ENCODE data around the gene MRPS35.
"Not testable (repeated sequence)": the region's sequence is repeated elsewhere in the genome, so short reads cannot be mapped to it uniquely, and the experiment has no call there.

MRPS35 gene

GRCh38 chr12:27745734-27746133, 35.1 kb downstream of the MRPS35 start:
- H3K14ac ChIP-seq (ENCODE audit: low read length in 2 of 2); H3K27me3 ChIP-seq (ENCODE audit: control insufficient read depth in 1 of 2, insufficient read depth in 1 of 2, low read length in 2 of 2); H2BK120ac ChIP-seq (ENCODE audit: low read depth, low read length); H3K27ac ChIP-seq (ENCODE audit: low read length, poor library complexity, severe bottlenecking); H3K4me3 ChIP-seq (ENCODE audit: insufficient read depth in 1 of 2, low read depth in 1 of 2, low read length in 2 of 2); H2BK15ac ChIP-seq (ENCODE audit: low read depth, poor library complexity, severe bottlenecking); H4K91ac ChIP-seq (ENCODE audit: low read length); H2AFZ ChIP-seq (ENCODE audit: low read depth, low read length); H2BK5ac ChIP-seq (ENCODE audit: low read depth, low read length, poor library complexity, severe bottlenecking); H3K4ac ChIP-seq (ENCODE audit: low read depth in 1 of 2, low read length in 2 of 2); H3K4me1 ChIP-seq (ENCODE audit: control insufficient read depth, insufficient read depth, low read depth, low read length); DNase-seq; H3K9me3 ChIP-seq (ENCODE audit: control insufficient read depth, low read length); H3K23ac ChIP-seq (ENCODE audit: low read length in 2 of 2); H2BK12ac ChIP-seq (ENCODE audit: low read length in 2 of 2); H2AK5ac ChIP-seq (ENCODE audit: low read length, severe bottlenecking); H3K18ac ChIP-seq (ENCODE audit: low read depth in 1 of 2, low read length in 2 of 2); H3K9ac ChIP-seq (ENCODE audit: low read length); H4K8ac ChIP-seq (ENCODE audit: low read length); H3K4me2 ChIP-seq (ENCODE audit: low read length, poor library complexity, severe bottlenecking): not testable (repeated sequence)
- WGBS = 93% methylated on average over 1 of the region's 1 CpG
- Histone ChIP-seq H3K79me1 (replicated peaks; ENCODE audit: low read length, poor library complexity, severe bottlenecking) (peaks cover 14% of the 10 kb centered on the region), H3K36me3 (ENCODE audit: control insufficient read depth in 1 of 2, insufficient read depth in 2 of 2, low read depth in 1 of 2, low read length in 2 of 2) (peaks cover 10 to 41% of the 10 kb centered on the region in 2 experiments)

DNA sequence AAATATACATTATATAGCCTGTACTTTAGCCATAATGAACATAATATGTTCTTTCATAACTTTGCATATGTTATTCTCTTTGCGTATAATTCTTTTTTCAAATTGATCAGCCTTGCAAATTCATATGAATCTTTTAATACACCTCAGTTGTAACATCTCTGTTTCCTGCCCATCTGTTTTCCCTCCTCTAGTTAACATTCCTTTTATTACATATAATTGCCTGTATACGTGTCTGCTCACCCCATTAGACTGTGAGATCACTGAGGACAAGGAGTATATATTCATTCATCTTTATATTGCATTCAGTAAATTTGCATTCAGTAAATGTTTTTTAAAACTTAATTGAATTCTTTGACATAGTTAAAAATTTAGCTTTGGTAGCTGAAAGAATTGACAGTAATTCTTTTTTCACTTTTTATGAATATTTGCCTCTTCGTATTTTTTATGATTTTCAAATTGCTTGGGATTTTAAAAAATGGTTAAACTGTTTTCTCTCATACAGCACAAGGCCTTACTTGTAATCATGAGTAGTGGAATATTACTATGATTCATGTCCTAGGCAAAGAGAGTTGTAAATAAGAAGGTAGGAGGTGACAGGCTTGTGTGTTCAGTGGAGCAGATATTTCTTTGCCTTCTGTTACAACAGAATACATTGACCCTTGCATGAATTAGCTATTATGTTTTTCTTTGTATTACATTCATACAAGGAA, 36.6 kb downstream of the MRPS35 start:
- no peak overlapping the region for H3K4ac ChIP-seq (ENCODE audit: low read depth in 1 of 2, low read length in 2 of 2)
- WGBS = 100% methylated on average over 1 of the region's 3 CpGs
- no peak overlapping the region for H2BK15ac ChIP-seq (ENCODE audit: low read depth, poor library complexity, severe bottlenecking)
- no peaks in the 10 kb centered on the region for H3K27me3 ChIP-seq (ENCODE audit: control insufficient read depth in 1 of 2, insufficient read depth in 1 of 2, low read length in 2 of 2)
- peak overlapping the region; percentile 85 for H3K9ac ChIP-seq (ENCODE audit: low read length)
- H2BK120ac ChIP-seq (ENCODE audit: low read depth, low read length) = no peak overlapping the region
- no peak overlapping the region for H2AFZ ChIP-seq (ENCODE audit: low read depth, low read length)
- no peak overlapping the region for H2BK5ac ChIP-seq (ENCODE audit: low read depth, low read length, poor library complexity, severe bottlenecking)
- no peak overlapping the region for H2AK5ac ChIP-seq (ENCODE audit: low read length, severe bottlenecking)
- H3K27ac ChIP-seq (ENCODE audit: low read length, poor library complexity, severe bottlenecking) = no peak overlapping the region
- H4K91ac ChIP-seq (ENCODE audit: low read length) = no peak overlapping the region
- H3K14ac ChIP-seq (ENCODE audit: low read length in 2 of 2) = no peak overlapping the region
- H2BK12ac ChIP-seq (ENCODE audit: low read length in 2 of 2) = no peak overlapping the region
- DNase-seq = peak; percentile 12
- peaks cover 16 to 44% of the 10 kb centered on the region in 2 experiments for H3K36me3 ChIP-seq (ENCODE audit: control insufficient read depth in 1 of 2, insufficient read depth in 2 of 2, low read depth in 1 of 2, low read length in 2 of 2)
- no peak overlapping the region for H4K8ac ChIP-seq (ENCODE audit: low read length)
- H3K4me2 ChIP-seq (ENCODE audit: low read length, poor library complexity, severe bottlenecking) = no peak overlapping the region
- H3K9me3 ChIP-seq (ENCODE audit: control insufficient read depth, low read length) = no peaks in the 10 kb centered on the region
- no peak overlapping the region for H3K4me3 ChIP-seq (ENCODE audit: insufficient read depth in 1 of 2, low read depth in 1 of 2, low read length in 2 of 2)
- peaks cover 23% of the 10 kb centered on the region for H3K79me1 ChIP-seq (replicated peaks; ENCODE audit: low read length, poor library complexity, severe bottlenecking)
- H3K18ac ChIP-seq (ENCODE audit: low read depth in 1 of 2, low read length in 2 of 2) = no peak overlapping the region
- H3K4me1 ChIP-seq (ENCODE audit: control insufficient read depth, insufficient read depth, low read depth, low read length) = peaks cover 2% of the 10 kb centered on the region
- no peak overlapping the region for H3K23ac ChIP-seq (ENCODE audit: low read length in 2 of 2)

- Histone ChIP-seq H3K23ac (ENCODE audit: low read length in 2 of 2) (no peak overlapping the region), H3K9me3 (ENCODE audit: control insufficient read depth, low read length) (no peaks in the 10 kb centered on the region)
- WGBS = 97% methylated on average over 14 of the region's 15 CpGs
Measured at GRCh38 chr12:27751386-27752047, 40.9 kb downstream of the MRPS35 start.

GRCh38 chr12:27754795-27755194, 44.2 kb downstream of the MRPS35 start:
- no peak overlapping the region for H2AFZ ChIP-seq (ENCODE audit: low read depth, low read length)
- no peak overlapping the region for H2AK5ac ChIP-seq (ENCODE audit: low read length, severe bottlenecking)
- no peaks in the 10 kb centered on the region for H3K27me3 ChIP-seq (ENCODE audit: control insufficient read depth in 1 of 2, insufficient read depth in 1 of 2, low read length in 2 of 2)
- H3K4ac ChIP-seq (ENCODE audit: low read depth in 1 of 2, low read length in 2 of 2) = no peak overlapping the region
- no peak overlapping the region for H2BK120ac ChIP-seq (ENCODE audit: low read depth, low read length)
- H4K8ac ChIP-seq (ENCODE audit: low read length) = peak overlapping the region; percentile 81
- H3K4me2 ChIP-seq (ENCODE audit: low read length, poor library complexity, severe bottlenecking) = no peak overlapping the region
- no peaks in the 10 kb centered on the region for H3K9me3 ChIP-seq (ENCODE audit: control insufficient read depth, low read length)
- H2BK12ac ChIP-seq (ENCODE audit: low read length in 2 of 2) = no peak overlapping the region
- H3K4me3 ChIP-seq (ENCODE audit: insufficient read depth in 1 of 2, low read depth in 1 of 2, low read length in 2 of 2) = no peak overlapping the region
- no peak overlapping the region for H3K27ac ChIP-seq (ENCODE audit: low read length, poor library complexity, severe bottlenecking)
- H3K79me1 ChIP-seq (replicated peaks; ENCODE audit: low read length, poor library complexity, severe bottlenecking) = peaks cover 20% of the 10 kb centered on the region
- no peak overlapping the region for H3K9ac ChIP-seq (ENCODE audit: low read length)
- WGBS = 96% methylated on average over 3 of the region's 3 CpGs
- no peak overlapping the region for H3K14ac ChIP-seq (ENCODE audit: low read length in 2 of 2)
- no peak overlapping the region for H2BK5ac ChIP-seq (ENCODE audit: low read depth, low read length, poor library complexity, severe bottlenecking)
- H3K23ac ChIP-seq (ENCODE audit: low read length in 2 of 2) = no peak overlapping the region
- H3K36me3 ChIP-seq (ENCODE audit: control insufficient read depth in 1 of 2, insufficient read depth in 2 of 2, low read depth in 1 of 2, low read length in 2 of 2) = peaks cover 13 to 45% of the 10 kb centered on the region in 2 experiments
- DNase-seq = no peak
- no peak overlapping the region for H2BK15ac ChIP-seq (ENCODE audit: low read depth, poor library complexity, severe bottlenecking)
- H4K91ac ChIP-seq (ENCODE audit: low read length) = no peak overlapping the region
- no peak overlapping the region for H3K18ac ChIP-seq (ENCODE audit: low read depth in 1 of 2, low read length in 2 of 2)
- no peaks in the 10 kb centered on the region for H3K4me1 ChIP-seq (ENCODE audit: control insufficient read depth, insufficient read depth, low read depth, low read length)

More at GRCh38 chr12:27751386-27752047, 40.9 kb downstream of the MRPS35 start:
- H3K27ac ChIP-seq (ENCODE audit: low read length, poor library complexity, severe bottlenecking) = no peak overlapping the region
- peaks cover 25% of the 10 kb centered on the region for H3K79me1 ChIP-seq (replicated peaks; ENCODE audit: low read length, poor library complexity, severe bottlenecking)
- no peak overlapping the region for H4K8ac ChIP-seq (ENCODE audit: low read length)
- H3K4me2 ChIP-seq (ENCODE audit: low read length, poor library complexity, severe bottlenecking) = no peak overlapping the region
- no peak overlapping the region for H2BK12ac ChIP-seq (ENCODE audit: low read length in 2 of 2)
- H2BK120ac ChIP-seq (ENCODE audit: low read depth, low read length) = no peak overlapping the region
- DNase-seq = no peak
- no peak overlapping the region for H2BK15ac ChIP-seq (ENCODE audit: low read depth, poor library complexity, severe bottlenecking)
- H2AK5ac ChIP-seq (ENCODE audit: low read length, severe bottlenecking) = no peak overlapping the region
- no peak overlapping the region for H3K4ac ChIP-seq (ENCODE audit: low read depth in 1 of 2, low read length in 2 of 2)
- no peak overlapping the region for H2AFZ ChIP-seq (ENCODE audit: low read depth, low read length)
- H4K91ac ChIP-seq (ENCODE audit: low read length) = no peak overlapping the region
- no peak overlapping the region for H2BK5ac ChIP-seq (ENCODE audit: low read depth, low read length, poor library complexity, severe bottlenecking)
- H3K14ac ChIP-seq (ENCODE audit: low read length in 2 of 2) = no peak overlapping the region
- H3K27me3 ChIP-seq (ENCODE audit: control insufficient read depth in 1 of 2, insufficient read depth in 1 of 2, low read length in 2 of 2) = no peaks in the 10 kb centered on the region
- peaks cover 2% of the 10 kb centered on the region for H3K4me1 ChIP-seq (ENCODE audit: control insufficient read depth, insufficient read depth, low read depth, low read length)
- H3K36me3 ChIP-seq (ENCODE audit: control insufficient read depth in 1 of 2, insufficient read depth in 2 of 2, low read depth in 1 of 2, low read length in 2 of 2) = peaks cover 10 to 41% of the 10 kb centered on the region in 2 experiments
- no peak overlapping the region for H3K9ac ChIP-seq (ENCODE audit: low read length)
- no peak overlapping the region for H3K4me3 ChIP-seq (ENCODE audit: insufficient read depth in 1 of 2, low read depth in 1 of 2, low read length in 2 of 2)
- H3K18ac ChIP-seq (ENCODE audit: low read depth in 1 of 2, low read length in 2 of 2) = no peak overlapping the region

Data from mesenchymal stem cell (in vitro differentiated cells and primary cell).